ENCODE data around the gene SULT4A1.

- TF ChIP-seq STAT1 (conservative IDR thresholded peaks at IDR 0.05) (no peak), CTCF (IDR thresholded peaks at IDR 0.05 in 2 of 3, conservative IDR thresholded peaks at IDR 0.05 in 1 of 3; ENCODE audit: control insufficient read depth in 2 of 3, extremely low read depth in 1 of 3, insufficient read depth in 1 of 3, low read depth in 3 of 3, low read length in 3 of 3) (no peak), POLR2A (IDR thresholded peaks at IDR 0.05; ENCODE audit: low read depth, low read length) (no peak), TCF12 (IDR thresholded peaks at IDR 0.05; ENCODE audit: low read depth, low read length) (no peak)
Measured at GRCh38 chr22:43838161-43838560, 24.2 kb downstream of the SULT4A1 start.

Measured in GM12878 (cell line).